K562 (cell line): ENCODE results near the gene ZBTB42. TPM values are rescaled to one million over a fixed set of nuclear protein-coding genes. Genes with fewer than 3 reads are reported as not detected.

Experiments
- CREBBP ChIP-seq: IDR thresholded peaks from one replicate; pipeline ENCODE4 v1.6.1; 2012; ENCODE audit warnings: low read depth, mild to moderate bottlenecking, control low read depth, inconsistent platforms, low read length
- GABPB1 ChIP-seq: sonication (generic); formaldehyde crosslinking; IDR thresholded peaks from 2 replicates; pipeline ENCODE4 v1.8.0; 2022; ENCODE audit warnings: mild to moderate bottlenecking, missing genetic modification reagents
- HMGN3 ChIP-seq: IDR thresholded peaks from 2 replicates; pipeline ENCODE4 v1.6.1; 2011; ENCODE audit warnings: borderline replicate concordance, low read depth, mild to moderate bottlenecking, mixed read lengths, low read length; ENCODE audit not compliant: insufficient read length; ENCODE audit errors: extremely low read depth
- KDM4B ChIP-seq, 2 experiments: fragments of 450-650 bp in 1 of 2; sonication (generic) in 1 of 2; IDR thresholded peaks; 2 replicates each; pipeline ENCODE4 v1.6.1; 2016 to 2017; ENCODE audit warnings: borderline replicate concordance in 2 of 2, antibody characterized with exemption in 1 of 2, low read depth in 1 of 2, mild to moderate bottlenecking in 1 of 2
- NEUROD1 ChIP-seq: fragments of 150-350 bp; IDR thresholded peaks from 2 replicates; pipeline ENCODE4 v1.6.1; 2014; ENCODE audit warnings: borderline replicate concordance, low read length, low read depth; ENCODE audit not compliant: partially characterized antibody
- RAD51 ChIP-seq: fragments of 450-650 bp; IDR thresholded peaks from 2 replicates; pipeline ENCODE4 v1.7.1; 2016; ENCODE audit warnings: low read depth, mild to moderate bottlenecking, borderline replicate concordance
- TEAD1 ChIP-seq, 2 experiments: fragments of 450-650 bp in 1 of 2; sonication (generic) in 1 of 2; formaldehyde crosslinking; IDR thresholded peaks; 2 replicates each; pipeline versions ENCODE4 v1.4.0 to v1.8.0; 2020 to 2022; ENCODE audit warnings: mild to moderate bottlenecking in 2 of 2, missing genetic modification reagents in 1 of 2
- ZNF124 ChIP-seq: sonication (generic); formaldehyde crosslinking; IDR thresholded peaks from 2 replicates; pipeline ENCODE4 v1.8.1; 2022; ENCODE audit warnings: missing genetic modification reagents
- ZNF23 ChIP-seq: fragments of 250-450 bp; sonication (Bioruptor Pico); IDR thresholded peaks from 2 replicates; pipeline ENCODE4 v1.4.0; 2020; ENCODE audit warnings: mild to moderate bottlenecking
- polyA plus RNA-seq, 8 experiments: library from polyadenylated mRNA; depleted of rRNA in 4 of 8; stranded (reverse) in 5 of 8; unstranded in 3 of 8; fragments of >200 nt; fragmentation: Nextera tagmentation in 2 of 8; fragmentation: Illumina TruSeq in 1 of 8; extraction: Ambion mirVana in 2 of 8; extraction: Trizol in 1 of 8; gene quantifications; 2 replicates each; pipeline versions ENCODE4 v1.2.1 to v1.2.3, GENCODE V29; 2011 to 2014; ENCODE audit warnings: inconsistent platforms in 1 of 8, missing spikeins in 1 of 8
- total RNA-seq, 7 experiments: library from RNA; depleted of rRNA in 6 of 7; stranded (reverse); fragments of >200 nt in 6 of 7; fragmentation: Illumina TruSeq in 2 of 7; extraction: Trizol in 2 of 7; gene quantifications; 2 replicates each; pipeline versions ENCODE4 v1.2.1 to v1.2.3, GENCODE V29; 2011 to 2021; ENCODE audit warnings: low replicate concordance in 1 of 7
- TF ChIP-seq, protein P1 (sequence below): IDR thresholded peaks from 2 replicates; pipeline ENCODE4 v1.6.1; 2011; ENCODE audit warnings: borderline replicate concordance, low read depth, mild to moderate bottlenecking, moderate library complexity, low read length; ENCODE audit not compliant: insufficient read depth, poor library complexity, severe bottlenecking
- TF ChIP-seq, protein P2 (sequence below), 2 experiments: fragments of 450-650 bp in 1 of 2; sonication (generic) in 1 of 2; formaldehyde crosslinking in 1 of 2; IDR thresholded peaks; 2 replicates each; pipeline versions ENCODE4 v1.7.1 to v1.9.0; 2016 to 2022; ENCODE audit warnings: inconsistent platforms in 1 of 2, mild to moderate bottlenecking in 1 of 2, missing genetic modification reagents in 1 of 2
- TF ChIP-seq, protein P3 (sequence below): fragments of 250-450 bp; sonication (Bioruptor Pico); IDR thresholded peaks from 2 replicates; pipeline ENCODE4 v1.8.0; 2022; ENCODE audit warnings: inconsistent platforms, mild to moderate bottlenecking, moderate library complexity, borderline replicate concordance

Gene ZBTB42
- total and polyA plus RNA-seq, 9 of the 15 experiments (the other 6 are each of a cell fraction or from before 2014, with no cell fraction given), result 0.03 to 8.5 (median 2.4) TPM

DNA sequence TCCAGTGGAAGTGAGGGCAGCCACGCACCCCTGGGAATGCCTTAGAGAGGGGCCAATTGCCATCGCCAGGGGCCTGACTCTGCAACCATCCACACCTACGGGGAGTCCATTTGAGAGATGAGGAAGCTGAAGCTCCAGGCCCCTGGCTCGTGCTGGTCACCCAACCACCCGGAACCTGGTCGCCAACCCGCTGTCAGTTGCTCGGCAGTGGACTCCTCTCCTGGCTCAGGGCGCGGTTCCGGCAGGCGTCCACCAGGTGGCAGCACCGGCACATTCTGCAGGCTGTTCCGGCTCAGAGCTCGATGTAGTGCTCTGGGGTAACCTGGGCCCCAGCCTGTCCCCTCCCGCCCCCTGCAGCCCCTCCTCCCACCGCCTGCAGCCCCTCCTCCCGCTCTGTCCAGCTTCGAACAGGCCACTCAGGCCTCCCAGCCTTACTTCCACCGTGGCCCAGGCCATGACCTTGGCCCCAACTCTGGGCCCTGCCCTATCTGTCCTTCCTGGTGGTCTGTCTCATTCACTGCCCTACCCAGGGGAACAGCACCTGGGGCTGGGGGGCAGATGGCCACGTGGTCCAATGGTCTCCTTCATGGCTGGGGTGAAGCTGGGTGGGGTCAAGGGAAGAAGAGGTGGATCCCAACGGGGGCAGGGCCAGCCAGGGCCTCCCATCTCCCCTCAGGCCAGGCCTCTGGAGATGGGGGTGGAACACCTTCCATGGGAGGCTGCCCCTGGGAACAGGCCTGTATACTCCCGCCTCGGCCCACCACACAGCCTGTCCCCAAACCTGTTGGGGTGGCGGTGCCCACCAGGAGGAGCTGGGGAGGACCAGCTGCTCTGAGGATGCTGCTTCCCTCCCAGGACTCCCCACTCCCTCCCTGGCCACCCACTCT is 32.2 kb upstream of the ZBTB42 start (continued):
- TF ChIP-seq, protein P1, sequence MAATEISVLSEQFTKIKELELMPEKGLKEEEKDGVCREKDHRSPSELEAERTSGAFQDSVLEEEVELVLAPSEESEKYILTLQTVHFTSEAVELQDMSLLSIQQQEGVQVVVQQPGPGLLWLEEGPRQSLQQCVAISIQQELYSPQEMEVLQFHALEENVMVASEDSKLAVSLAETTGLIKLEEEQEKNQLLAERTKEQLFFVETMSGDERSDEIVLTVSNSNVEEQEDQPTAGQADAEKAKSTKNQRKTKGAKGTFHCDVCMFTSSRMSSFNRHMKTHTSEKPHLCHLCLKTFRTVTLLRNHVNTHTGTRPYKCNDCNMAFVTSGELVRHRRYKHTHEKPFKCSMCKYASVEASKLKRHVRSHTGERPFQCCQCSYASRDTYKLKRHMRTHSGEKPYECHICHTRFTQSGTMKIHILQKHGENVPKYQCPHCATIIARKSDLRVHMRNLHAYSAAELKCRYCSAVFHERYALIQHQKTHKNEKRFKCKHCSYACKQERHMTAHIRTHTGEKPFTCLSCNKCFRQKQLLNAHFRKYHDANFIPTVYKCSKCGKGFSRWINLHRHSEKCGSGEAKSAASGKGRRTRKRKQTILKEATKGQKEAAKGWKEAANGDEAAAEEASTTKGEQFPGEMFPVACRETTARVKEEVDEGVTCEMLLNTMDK, result peak; percentile 66
- TF ChIP-seq HMGN3, result no peak
- no peak for TF ChIP-seq CREBBP
- TF ChIP-seq, protein P2, sequence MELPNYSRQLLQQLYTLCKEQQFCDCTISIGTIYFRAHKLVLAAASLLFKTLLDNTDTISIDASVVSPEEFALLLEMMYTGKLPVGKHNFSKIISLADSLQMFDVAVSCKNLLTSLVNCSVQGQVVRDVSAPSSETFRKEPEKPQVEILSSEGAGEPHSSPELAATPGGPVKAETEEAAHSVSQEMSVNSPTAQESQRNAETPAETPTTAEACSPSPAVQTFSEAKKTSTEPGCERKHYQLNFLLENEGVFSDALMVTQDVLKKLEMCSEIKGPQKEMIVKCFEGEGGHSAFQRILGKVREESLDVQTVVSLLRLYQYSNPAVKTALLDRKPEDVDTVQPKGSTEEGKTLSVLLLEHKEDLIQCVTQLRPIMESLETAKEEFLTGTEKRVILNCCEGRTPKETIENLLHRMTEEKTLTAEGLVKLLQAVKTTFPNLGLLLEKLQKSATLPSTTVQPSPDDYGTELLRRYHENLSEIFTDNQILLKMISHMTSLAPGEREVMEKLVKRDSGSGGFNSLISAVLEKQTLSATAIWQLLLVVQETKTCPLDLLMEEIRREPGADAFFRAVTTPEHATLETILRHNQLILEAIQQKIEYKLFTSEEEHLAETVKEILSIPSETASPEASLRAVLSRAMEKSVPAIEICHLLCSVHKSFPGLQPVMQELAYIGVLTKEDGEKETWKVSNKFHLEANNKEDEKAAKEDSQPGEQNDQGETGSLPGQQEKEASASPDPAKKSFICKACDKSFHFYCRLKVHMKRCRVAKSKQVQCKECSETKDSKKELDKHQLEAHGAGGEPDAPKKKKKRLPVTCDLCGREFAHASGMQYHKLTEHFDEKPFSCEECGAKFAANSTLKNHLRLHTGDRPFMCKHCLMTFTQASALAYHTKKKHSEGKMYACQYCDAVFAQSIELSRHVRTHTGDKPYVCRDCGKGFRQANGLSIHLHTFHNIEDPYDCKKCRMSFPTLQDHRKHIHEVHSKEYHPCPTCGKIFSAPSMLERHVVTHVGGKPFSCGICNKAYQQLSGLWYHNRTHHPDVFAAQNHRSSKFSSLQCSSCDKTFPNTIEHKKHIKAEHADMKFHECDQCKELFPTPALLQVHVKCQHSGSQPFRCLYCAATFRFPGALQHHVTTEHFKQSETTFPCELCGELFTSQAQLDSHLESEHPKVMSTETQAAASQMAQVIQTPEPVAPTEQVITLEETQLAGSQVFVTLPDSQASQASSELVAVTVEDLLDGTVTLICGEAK (IDR thresholded peaks at IDR 0.05), result no peak
- TF ChIP-seq, protein P2 (CRISPR knock-in tag; IDR thresholded peaks at IDR 0.05), result no peak
- peak; percentile 8 for TF ChIP-seq NEUROD1
- no peak for TF ChIP-seq ZNF23
- peak in 1 of 2 experiments; percentile 20; a peak in 1 of 4 replicates for TF ChIP-seq TEAD1 (CRISPR knock-in tag; IDR thresholded peaks at IDR 0.05)
- TF ChIP-seq, protein P3, sequence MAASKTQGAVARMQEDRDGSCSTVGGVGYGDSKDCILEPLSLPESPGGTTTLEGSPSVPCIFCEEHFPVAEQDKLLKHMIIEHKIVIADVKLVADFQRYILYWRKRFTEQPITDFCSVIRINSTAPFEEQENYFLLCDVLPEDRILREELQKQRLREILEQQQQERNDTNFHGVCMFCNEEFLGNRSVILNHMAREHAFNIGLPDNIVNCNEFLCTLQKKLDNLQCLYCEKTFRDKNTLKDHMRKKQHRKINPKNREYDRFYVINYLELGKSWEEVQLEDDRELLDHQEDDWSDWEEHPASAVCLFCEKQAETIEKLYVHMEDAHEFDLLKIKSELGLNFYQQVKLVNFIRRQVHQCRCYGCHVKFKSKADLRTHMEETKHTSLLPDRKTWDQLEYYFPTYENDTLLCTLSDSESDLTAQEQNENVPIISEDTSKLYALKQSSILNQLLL (CRISPR knock-in tag), result no peak
- TF ChIP-seq KDM4B (IDR thresholded peaks at IDR 0.05; ENCODE audit: borderline replicate concordance in 2 of 2, low read depth in 1 of 2), result no peak
- TF ChIP-seq ZNF124 (CRISPR knock-in tag), result no peak
- peak; percentile 64; the same call in 1 of the 2 replicates for TF ChIP-seq RAD51
- TF ChIP-seq GABPB1 (CRISPR knock-in tag), result peak; percentile 48; the same call in 1 of the 2 replicates
